Measurements from ENCODE around the gene CABP4.

Gene CABP4

GRCh38 chr11:67435727-67436458 is 19.3 kb upstream of the CABP4 start:
- no peak for DNase-seq (ENCODE audit: low spot score)

- no peak for DNase-seq (ENCODE audit: low spot score)
Observed at GRCh38 chr11:67436459-67437081, 18.6 kb upstream of the CABP4 start.

GRCh38 chr11:67437082-67437808 is 17.9 kb upstream of the CABP4 start, which contains the start of gene PTPRCAP:
Gene PTPRCAP, minus strand, starts transcription at chr11:67437682. Its CDS starts 63 bp downstream, at chr11:67437619.
- DNase-seq (ENCODE audit: low spot score): no peak

GRCh38 chr11:67437809-67438157 is 17.4 kb upstream of the CABP4 start:
- DNase-seq (ENCODE audit: low spot score): no peak

- no peak for DNase-seq (ENCODE audit: low spot score)
Observed at GRCh38 chr11:67438158-67438902, 16.8 kb upstream of the CABP4 start.

GRCh38 chr11:67439321-67440228 is 15.6 kb upstream of the CABP4 start:
- no peak for DNase-seq (ENCODE audit: low spot score)

- DNase-seq (ENCODE audit: low spot score): no peak
Observed at GRCh38 chr11:67440229-67441097, 14.7 kb upstream of the CABP4 start.

- DNase-seq (ENCODE audit: low spot score): no peak
Observed at GRCh38 chr11:67441098-67441563, 14.0 kb upstream of the CABP4 start.

GRCh38 chr11:67441731-67442351 is 13.3 kb upstream of the CABP4 start:
- DNase-seq (ENCODE audit: low spot score): no peak

- DNase-seq (ENCODE audit: low spot score): no peak
Observed at GRCh38 chr11:67442504-67443404, 12.4 kb upstream of the CABP4 start.

- DNase-seq (ENCODE audit: low spot score): no peak
Observed at GRCh38 chr11:67445515-67445914, 9.6 kb upstream of the CABP4 start.

- no peak for DNase-seq (ENCODE audit: low spot score)
Observed at GRCh38 chr11:67448220-67448609, 6.9 kb upstream of the CABP4 start.

GRCh38 chr11:67449116-67449844 is 5.9 kb upstream of the CABP4 start:
- no peak for DNase-seq (ENCODE audit: low spot score)

- DNase-seq (ENCODE audit: low spot score): no peak
Observed at GRCh38 chr11:67450796-67451657, 4.1 kb upstream of the CABP4 start.

- DNase-seq (ENCODE audit: low spot score): no peak
Observed at GRCh38 chr11:67451658-67451976, 3.5 kb upstream of the CABP4 start.

GRCh38 chr11:67452141-67452952 is 2.8 kb upstream of the CABP4 start, which contains the start of gene GPR152:
Gene GPR152, minus strand, starts transcription at chr11:67452729. Its CDS starts 5 bp downstream, at chr11:67452724.
- DNase-seq (ENCODE audit: low spot score): no peak
